Astrocyte of the cerebellum (primary cell): ENCODE results near the gene OR8D2.

Experiments used
- DNase-seq: peaks from one replicate; pipeline ENCODE4 v3.0.0-alpha.2; 2011; ENCODE audit warnings: low read depth
- H3K4me3 ChIP-seq: 2 replicates; pipeline ENCODE4 v1.5.1; 2011; ENCODE audit warnings: mild to moderate bottlenecking, low read depth, low read length, moderate library complexity
- in situ Hi-C: cut with HindIII; loops from 2 replicates; pipeline ENCODE4 v1.10.0; 2017; ENCODE audit warnings: low sequenced_read_pairs
- TF ChIP-seq, protein P1 (sequence below): IDR thresholded peaks from 2 replicates; pipeline ENCODE4 v1.5.1; 2012; ENCODE audit warnings: low read length, low read depth, moderate library complexity, mild to moderate bottlenecking; ENCODE audit errors: missing control alignments

The OR8D2 gene

DNA sequence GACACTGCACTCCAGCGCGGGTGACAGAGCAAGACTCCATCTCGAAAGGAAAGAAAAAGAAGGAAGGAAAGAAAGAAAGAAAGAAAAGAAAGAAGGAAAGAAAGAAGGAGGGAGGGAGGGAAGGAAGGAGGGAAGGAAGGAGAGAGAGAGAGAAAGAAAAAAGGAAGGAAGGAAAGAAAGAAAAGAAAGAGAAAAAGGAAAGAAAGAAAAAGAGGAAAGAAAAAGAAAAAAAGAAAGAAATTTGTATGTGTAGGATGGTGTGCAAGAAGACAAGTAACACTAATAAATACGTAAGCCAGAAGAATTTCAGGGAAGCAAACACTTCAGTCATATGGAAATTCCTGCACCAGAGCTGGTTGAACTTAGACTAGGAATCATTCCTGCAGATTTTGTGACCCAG, 6.9 kb downstream of the OR8D2 start:
- in situ Hi-C loops: no loop called here
- DNase-seq: no peak
- H3K4me3 ChIP-seq: no peak overlapping the region
- TF ChIP-seq, protein P1, sequence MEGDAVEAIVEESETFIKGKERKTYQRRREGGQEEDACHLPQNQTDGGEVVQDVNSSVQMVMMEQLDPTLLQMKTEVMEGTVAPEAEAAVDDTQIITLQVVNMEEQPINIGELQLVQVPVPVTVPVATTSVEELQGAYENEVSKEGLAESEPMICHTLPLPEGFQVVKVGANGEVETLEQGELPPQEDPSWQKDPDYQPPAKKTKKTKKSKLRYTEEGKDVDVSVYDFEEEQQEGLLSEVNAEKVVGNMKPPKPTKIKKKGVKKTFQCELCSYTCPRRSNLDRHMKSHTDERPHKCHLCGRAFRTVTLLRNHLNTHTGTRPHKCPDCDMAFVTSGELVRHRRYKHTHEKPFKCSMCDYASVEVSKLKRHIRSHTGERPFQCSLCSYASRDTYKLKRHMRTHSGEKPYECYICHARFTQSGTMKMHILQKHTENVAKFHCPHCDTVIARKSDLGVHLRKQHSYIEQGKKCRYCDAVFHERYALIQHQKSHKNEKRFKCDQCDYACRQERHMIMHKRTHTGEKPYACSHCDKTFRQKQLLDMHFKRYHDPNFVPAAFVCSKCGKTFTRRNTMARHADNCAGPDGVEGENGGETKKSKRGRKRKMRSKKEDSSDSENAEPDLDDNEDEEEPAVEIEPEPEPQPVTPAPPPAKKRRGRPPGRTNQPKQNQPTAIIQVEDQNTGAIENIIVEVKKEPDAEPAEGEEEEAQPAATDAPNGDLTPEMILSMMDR: no peak

DNA sequence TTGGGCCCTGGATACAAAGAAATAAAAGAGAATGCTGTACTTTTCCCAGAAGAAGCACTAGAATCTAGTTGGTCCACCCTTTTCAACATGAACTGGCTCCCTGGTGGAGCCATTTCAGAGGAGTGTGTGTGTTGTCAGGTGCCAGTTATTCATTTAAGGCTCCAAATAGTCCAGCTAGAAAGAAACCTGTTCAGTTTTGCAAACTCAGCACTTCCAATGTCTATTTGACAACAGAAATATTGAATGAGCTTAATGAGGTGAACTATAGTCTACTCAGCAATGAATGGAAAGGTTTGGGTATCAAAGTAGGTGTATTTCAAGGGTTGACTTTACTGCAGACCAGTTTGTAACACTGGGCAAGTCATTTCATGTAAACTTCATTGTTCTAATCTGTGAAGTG, 8.3 kb downstream of the OR8D2 start:
- DNase-seq: no peak
- TF ChIP-seq, protein P1: no peak
- no peak overlapping the region for H3K4me3 ChIP-seq
- in situ Hi-C loops: no loop called here

GRCh38 chr11:124311269-124311668, 8.7 kb downstream of the OR8D2 start:
- TF ChIP-seq, protein P1: no peak
- in situ Hi-C loops: no loop called here
- no peak for DNase-seq
- no peak overlapping the region for H3K4me3 ChIP-seq

DNA sequence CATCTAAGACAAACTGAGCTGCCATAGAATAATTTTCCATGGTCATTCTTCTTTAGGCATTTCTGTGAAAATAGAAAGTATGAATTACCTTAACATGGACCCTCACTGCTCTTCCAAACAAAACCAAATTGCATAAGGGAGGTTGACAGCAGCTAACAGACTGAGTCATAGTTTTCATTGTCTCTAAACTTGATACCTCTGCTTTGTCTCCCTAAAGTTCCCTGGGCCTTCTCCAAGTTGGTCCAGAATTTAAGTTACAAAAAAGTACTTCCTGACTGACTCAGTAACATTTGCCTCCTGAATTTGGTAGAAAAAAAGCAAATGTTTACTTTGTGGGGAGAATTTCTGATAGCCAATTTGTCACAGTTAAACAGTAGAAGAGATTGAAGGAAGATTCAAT, 9.3 kb downstream of the OR8D2 start:
- in situ Hi-C loops: no loop called here
- TF ChIP-seq, protein P1: no peak
- peak; percentile 55 for DNase-seq
- H3K4me3 ChIP-seq: no peak overlapping the region

GRCh38 chr11:124307093-124307492, 12.9 kb downstream of the OR8D2 start:
- TF ChIP-seq, protein P1: no peak
- in situ Hi-C loops: no loop called here
- no peak for DNase-seq
- H3K4me3 ChIP-seq: no peak overlapping the region

GRCh38 chr11:124302347-124303125, 17.5 kb downstream of the OR8D2 start:
- TF ChIP-seq, protein P1: no peak
- H3K4me3 ChIP-seq: no peak overlapping the region
- no peak for DNase-seq
- in situ Hi-C loops: no loop called here
